Subcutaneous abdominal adipose tissue (tissue), 5 donors: Measurements from ENCODE around the gene OMP.

Experiments
- H3K27ac ChIP-seq: one replicate; pipeline ENCODE4 v1.7.0; 2013; ENCODE audit warnings: low read depth, mild to moderate bottlenecking, inconsistent platforms, low read length, moderate library complexity
- H3K27me3 ChIP-seq, 5 donors: one replicate each; pipeline ENCODE4 v1.7.0; 2013; ENCODE audit warnings: low read length in 5 of 5, inconsistent platforms in 1 of 5; ENCODE audit not compliant: control insufficient read depth in 5 of 5, insufficient read depth in 4 of 5
- H3K36me3 ChIP-seq, 5 donors: one replicate each; pipeline ENCODE4 v1.7.0; 2013; ENCODE audit warnings: low read length in 5 of 5; ENCODE audit not compliant: control insufficient read depth in 5 of 5, insufficient read depth in 5 of 5
- H3K4me1 ChIP-seq, 5 donors: one replicate each; pipeline ENCODE4 v1.7.0; 2013; ENCODE audit warnings: low read length in 5 of 5, mild to moderate bottlenecking in 3 of 5, moderate library complexity in 1 of 5; ENCODE audit not compliant: control insufficient read depth in 5 of 5, insufficient read depth in 5 of 5
- H3K4me3 ChIP-seq, 5 donors: one replicate each; pipeline ENCODE4 v1.7.0; 2013; ENCODE audit warnings: low read length in 5 of 5, low read depth in 1 of 5
- H3K9ac ChIP-seq, 5 donors: one replicate each; pipeline ENCODE4 v1.7.0; 2013; ENCODE audit warnings: low read length in 5 of 5, mild to moderate bottlenecking in 4 of 5, moderate library complexity in 3 of 5
- H3K9me3 ChIP-seq, 5 donors: one replicate each; pipeline ENCODE4 v1.7.0; 2013; ENCODE audit warnings: low read length in 5 of 5; ENCODE audit not compliant: control insufficient read depth in 5 of 5
- donor health status: healthy.
- donor health status: healthy.
- donor health status: healthy.
- donor health status: healthy.
- donor health status: healthy.

OMP gene

DNA sequence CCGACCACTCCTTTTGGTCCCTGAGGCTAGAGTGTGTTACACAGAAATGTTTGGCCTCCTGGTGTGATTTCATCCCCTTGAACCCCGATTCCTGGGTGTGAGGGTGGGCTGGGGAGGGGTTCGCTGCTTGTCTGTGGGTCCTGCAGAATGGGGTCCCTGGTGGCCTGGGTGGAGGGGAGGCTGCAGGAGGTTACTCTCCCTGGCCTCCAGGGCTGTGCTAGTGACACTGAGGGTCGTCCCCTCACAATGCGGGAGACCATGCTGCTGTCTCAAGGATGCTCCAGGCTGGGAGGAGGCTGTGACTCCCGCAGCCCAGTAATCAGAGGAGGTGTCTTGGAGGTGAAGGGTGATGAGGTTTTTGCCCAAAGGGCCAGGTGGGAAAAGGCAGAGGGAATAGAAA is 17.0 kb upstream of the OMP start:
- no peaks in the 10 kb centered on the region for H3K9me3 ChIP-seq
- H3K36me3 ChIP-seq: no peaks in the 10 kb centered on the region
- peaks cover 8 to 21% (median 18%) of the 10 kb centered on the region in 5 donors for H3K4me1 ChIP-seq
- no peak overlapping the region for H3K9ac ChIP-seq
- no peak overlapping the region for H3K4me3 ChIP-seq
- no peak overlapping the region for H3K27ac ChIP-seq
- no peaks in the 10 kb centered on the region for H3K27me3 ChIP-seq

DNA sequence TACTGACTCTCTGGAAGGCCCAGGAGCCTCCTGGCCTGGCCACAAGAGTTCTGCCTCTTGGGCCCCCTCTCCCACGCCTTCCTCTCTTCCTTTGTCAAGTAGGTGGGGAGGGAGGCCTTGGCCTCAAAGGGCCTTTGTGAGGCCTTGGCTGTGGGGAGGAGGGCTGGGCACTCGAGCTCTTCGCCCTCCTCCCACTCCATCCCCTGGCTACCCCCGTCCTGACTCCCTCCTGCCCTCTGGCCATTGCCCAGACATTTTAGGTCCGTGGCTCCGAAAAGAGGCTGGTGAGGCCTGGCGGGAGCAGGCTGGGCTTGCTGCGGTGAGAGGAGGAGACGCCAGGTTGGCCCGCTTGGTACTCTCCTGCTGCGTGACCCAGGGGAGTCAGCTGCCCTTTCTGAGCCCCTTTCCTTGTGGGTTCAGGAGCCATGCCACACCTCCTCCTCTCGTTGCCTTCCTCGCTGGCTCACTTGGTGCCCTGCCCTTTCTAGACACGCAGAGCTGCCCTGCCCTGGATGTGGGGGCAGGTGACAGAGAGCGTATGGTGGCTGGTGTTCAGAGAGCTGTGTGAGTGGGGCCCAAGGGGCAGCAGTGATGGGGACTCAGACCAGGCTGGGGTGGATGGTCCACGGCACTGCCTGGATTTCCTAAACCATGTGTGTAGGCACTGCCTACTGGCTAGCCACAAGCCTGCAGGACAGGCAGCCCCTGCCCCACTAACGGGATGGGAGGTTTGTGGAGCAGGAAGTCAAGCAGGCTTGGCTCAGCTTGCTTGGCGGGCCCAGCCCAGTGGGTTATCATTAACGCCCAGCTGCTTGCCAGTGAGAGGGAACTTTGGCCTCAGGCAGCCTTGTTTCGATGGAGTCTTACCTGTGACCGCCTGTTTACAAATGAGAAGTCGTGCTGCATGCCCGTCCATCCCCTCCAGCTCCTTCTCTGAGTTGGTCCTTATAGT is 15.8 kb upstream of the OMP start:
- Histone ChIP-seq H3K27me3 (no peaks in the 10 kb centered on the region), H3K4me1 (peaks cover 5 to 20% (median 18%) of the 10 kb centered on the region in 5 donors), H3K36me3 (no peaks in the 10 kb centered on the region), H3K27ac (no peak overlapping the region), H3K9ac (no peak overlapping the region), H3K4me3 (no peak overlapping the region), H3K9me3 (no peaks in the 10 kb centered on the region)

- no peak overlapping the region for H3K4me3 ChIP-seq
- H3K27me3 ChIP-seq: no peaks in the 10 kb centered on the region
- H3K36me3 ChIP-seq: no peaks in the 10 kb centered on the region
- H3K27ac ChIP-seq: no peak overlapping the region
- H3K9me3 ChIP-seq: no peaks in the 10 kb centered on the region
- peaks cover 3 to 11% (median 9%) of the 10 kb centered on the region in 5 donors for H3K4me1 ChIP-seq
- H3K9ac ChIP-seq: no peak overlapping the region
These were observed 14.9 kb upstream of the OMP start for GRCh38 chr11:77087723-77088225.

DNA sequence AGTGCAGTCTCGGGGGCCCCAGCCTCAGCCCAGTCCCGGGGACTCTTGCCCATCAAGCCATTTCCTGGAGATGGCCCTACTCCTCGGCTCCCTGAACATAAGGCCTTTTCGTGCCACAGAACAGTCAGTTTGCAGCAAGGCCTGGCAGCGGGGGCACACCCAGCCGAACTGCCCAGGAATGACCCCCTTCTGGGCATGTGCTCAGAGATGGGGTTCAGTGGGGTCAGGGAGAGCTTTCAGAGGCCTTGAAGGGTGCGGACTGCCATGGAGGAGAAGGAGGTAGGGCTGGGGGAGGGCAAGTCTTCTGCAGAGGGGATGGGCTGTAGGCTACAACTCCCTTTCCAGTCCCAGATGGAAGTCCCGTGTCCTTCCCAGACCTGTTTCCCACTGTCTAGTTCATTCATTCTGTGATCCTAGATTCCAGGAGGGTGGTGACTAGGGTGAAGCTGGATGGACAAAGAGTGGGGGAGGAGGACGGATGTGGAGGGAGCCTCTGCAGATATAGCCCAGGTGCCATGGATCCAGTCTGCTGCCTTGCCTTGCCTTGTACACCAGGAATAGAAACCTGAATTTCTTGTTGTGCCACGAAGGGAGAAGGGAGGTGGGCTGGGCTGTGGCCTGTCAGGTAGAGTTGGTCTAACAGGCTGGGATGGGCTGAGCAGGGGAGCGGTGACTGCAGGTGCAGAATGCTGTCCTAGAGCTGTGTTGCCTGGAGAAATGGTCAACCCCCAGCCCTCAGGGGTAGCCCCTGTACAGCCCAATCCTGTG is 14.2 kb upstream of the OMP start:
- H3K36me3 ChIP-seq: no peaks in the 10 kb centered on the region
- peak overlapping the region in 1 of 5 donors; percentile 22 for H3K9ac ChIP-seq
- no peak overlapping the region for H3K4me3 ChIP-seq
- peaks cover 0 to 5% (median 3%) of the 10 kb centered on the region in 5 donors for H3K4me1 ChIP-seq
- no peak overlapping the region for H3K27ac ChIP-seq
- no peaks in the 10 kb centered on the region for H3K9me3 ChIP-seq
- no peaks in the 10 kb centered on the region for H3K27me3 ChIP-seq

DNA sequence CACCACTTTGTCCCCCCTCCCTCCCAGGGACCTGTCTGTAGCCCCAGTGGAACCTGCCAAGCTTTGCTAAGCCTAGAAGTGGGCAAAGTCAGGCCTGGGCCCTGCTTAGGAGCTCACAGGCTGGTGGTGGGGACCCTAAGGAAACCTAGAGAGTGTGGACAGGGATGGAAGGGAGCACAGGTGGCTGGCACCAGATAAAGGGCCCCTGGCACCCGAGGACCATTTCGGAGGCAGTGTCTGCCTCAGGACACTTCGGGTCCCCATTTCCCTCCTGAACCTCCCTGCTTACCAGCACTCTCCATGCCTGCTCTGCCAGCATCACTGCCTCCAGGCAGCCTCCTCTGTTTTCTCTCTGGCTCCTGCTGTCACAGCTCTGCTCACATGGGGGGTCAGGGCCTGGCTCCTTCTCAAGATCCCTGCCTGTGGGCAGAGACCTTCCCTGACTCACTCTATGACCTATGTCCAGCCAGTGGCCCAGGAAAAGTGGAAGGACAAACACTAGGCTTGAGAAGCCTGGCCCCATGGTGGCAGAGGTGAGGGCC is 13.6 kb upstream of the OMP start:
- Histone ChIP-seq H3K9me3 (no peaks in the 10 kb centered on the region), H3K36me3 (peaks cover 0 to 3% (median 0%) of the 10 kb centered on the region in 5 donors), H3K27me3 (no peaks in the 10 kb centered on the region), H3K4me1 (peaks cover 0 to 2% (median 0%) of the 10 kb centered on the region in 5 donors), H3K27ac (no peak overlapping the region), H3K4me3 (no peak overlapping the region), H3K9ac (peak overlapping the region in 1 of 5 donors; percentile 22)

DNA sequence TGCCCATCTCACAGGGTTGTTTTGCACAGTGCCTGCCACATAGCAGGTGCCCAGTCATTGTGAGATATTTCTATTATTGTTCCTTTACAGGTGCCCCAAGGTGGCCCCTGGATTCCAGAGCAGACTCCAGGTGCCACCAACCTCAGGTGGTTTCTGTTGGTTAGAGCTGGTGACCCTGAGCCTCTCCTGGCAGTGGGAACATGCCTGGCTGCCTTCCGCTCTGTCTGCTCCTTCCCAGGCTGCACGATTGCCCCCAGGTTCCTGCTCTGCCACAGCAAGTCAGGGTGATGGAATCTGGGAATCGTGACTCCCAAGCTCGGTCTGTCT is 12.6 kb upstream of the OMP start:
- peaks cover 0 to 6% (median 0%) of the 10 kb centered on the region in 5 donors for H3K36me3 ChIP-seq
- H3K9me3 ChIP-seq: no peaks in the 10 kb centered on the region
- no peaks in the 10 kb centered on the region for H3K4me1 ChIP-seq
- H3K4me3 ChIP-seq: no peak overlapping the region
- H3K27me3 ChIP-seq: no peaks in the 10 kb centered on the region
- H3K27ac ChIP-seq: no peak overlapping the region
- no peak overlapping the region for H3K9ac ChIP-seq

- Histone ChIP-seq H3K27ac (no peak overlapping the region), H3K4me1 (no peaks in the 10 kb centered on the region), H3K4me3 (no peak overlapping the region), H3K27me3 (no peaks in the 10 kb centered on the region), H3K9ac (no peak overlapping the region), H3K9me3 (no peaks in the 10 kb centered on the region), H3K36me3 (peaks cover 0 to 6% (median 0%) of the 10 kb centered on the region in 5 donors)
These were observed 12.1 kb upstream of the OMP start for GRCh38 chr11:77090373-77091111.

GRCh38 chr11:77091146-77091940 is 11.3 kb upstream of the OMP start:
- Histone ChIP-seq H3K4me3 (no peak overlapping the region), H3K4me1 (no peaks in the 10 kb centered on the region), H3K27ac (no peak overlapping the region), H3K36me3 (peaks cover 0 to 6% (median 0%) of the 10 kb centered on the region in 5 donors), H3K9me3 (no peaks in the 10 kb centered on the region), H3K27me3 (no peaks in the 10 kb centered on the region), H3K9ac (no peak overlapping the region)

- H3K4me1 ChIP-seq: no peaks in the 10 kb centered on the region
- no peak overlapping the region for H3K9ac ChIP-seq
- no peak overlapping the region for H3K27ac ChIP-seq
- H3K4me3 ChIP-seq: no peak overlapping the region
- peaks cover 0 to 6% (median 0%) of the 10 kb centered on the region in 5 donors for H3K36me3 ChIP-seq
- no peaks in the 10 kb centered on the region for H3K27me3 ChIP-seq
- no peaks in the 10 kb centered on the region for H3K9me3 ChIP-seq
These were observed 10.3 kb upstream of the OMP start for GRCh38 chr11:77092382-77092781.
